ENCODE measurements around the gene UNC5A.

The UNC5A gene

DNA sequence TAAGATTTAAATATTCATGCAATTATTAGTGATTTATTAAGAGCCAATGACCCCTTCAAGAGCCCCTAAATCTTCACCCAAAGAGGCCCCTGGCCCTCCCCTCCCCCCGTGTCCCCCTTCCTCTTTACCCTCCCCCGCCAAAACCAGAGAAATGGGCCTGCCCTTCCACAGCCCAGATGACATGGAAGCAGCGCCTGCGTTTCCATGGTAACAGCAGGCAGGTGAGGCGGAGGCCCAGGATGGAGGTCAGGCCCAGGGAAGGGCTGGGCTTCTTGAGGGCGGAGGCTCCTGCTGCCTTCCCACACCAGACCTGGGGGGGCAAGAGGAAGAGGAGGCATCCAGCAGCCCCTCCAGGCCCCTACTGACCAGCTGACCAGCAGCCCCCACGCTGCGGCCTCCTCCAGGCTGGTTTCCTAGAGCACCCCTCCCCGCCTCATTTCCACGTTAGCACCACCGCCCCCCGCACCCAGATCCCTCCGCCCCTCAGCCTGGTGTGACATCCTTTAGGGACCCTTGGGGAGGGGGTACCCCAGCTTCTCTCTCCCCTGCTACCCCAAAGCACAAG is 37.4 kb downstream of the UNC5A start:
- Histone ChIP-seq H2AFZ (ENCODE audit: low read length) (no peak overlapping the region), H3K4me1 (ENCODE audit: control insufficient read depth in 2 of 2, insufficient read depth in 1 of 2, low read depth in 1 of 2, low read length in 2 of 2) (peaks cover 0 to 19% of the 10 kb centered on the region in 2 donors), H3K9me3 (replicated peaks in 1 of 2; ENCODE audit: control insufficient read depth in 2 of 2, insufficient read depth in 1 of 2, low read depth in 1 of 2, low read length in 2 of 2) (no peaks in the 10 kb centered on the region), H3K79me1 (ENCODE audit: low read depth, low read length) (peaks cover 2% of the 10 kb centered on the region), H3K4ac (ENCODE audit: low read length) (no peak overlapping the region), H2BK12ac (ENCODE audit: low read length) (no peak overlapping the region), H3K36me3 (replicated peaks in 1 of 2; ENCODE audit: control insufficient read depth in 2 of 2, insufficient read depth in 2 of 2, low read length in 2 of 2) (no peaks in the 10 kb centered on the region), H4K91ac (ENCODE audit: low read depth, low read length, poor library complexity) (no peak overlapping the region), H3K27ac (replicated peaks; ENCODE audit: low read length) (no peak overlapping the region), H3K23ac (ENCODE audit: low read depth, low read length, poor library complexity) (no peak overlapping the region), H2BK15ac (ENCODE audit: low read length) (peak overlapping the region; percentile 81), H3K9ac (ENCODE audit: low read depth, low read length, poor library complexity) (no peak overlapping the region), H2BK5ac (ENCODE audit: low read length) (no peak overlapping the region), H3K14ac (ENCODE audit: low read length) (no peak overlapping the region), H3K18ac (ENCODE audit: low read length) (peak overlapping the region; percentile 88), H2BK120ac (ENCODE audit: low read depth, low read length) (no peak overlapping the region), H3K4me3 (ENCODE audit: low read length in 2 of 2) (no peak overlapping the region), H4K8ac (ENCODE audit: low read depth, low read length) (no peak overlapping the region), H2AK5ac (ENCODE audit: low read depth, low read length) (peak overlapping the region; percentile 77), H3K4me2 (ENCODE audit: insufficient read depth, low read length, poor library complexity, severe bottlenecking) (no peak overlapping the region), H3K27me3 (ENCODE audit: control insufficient read depth in 3 of 3, insufficient read depth in 3 of 3, low read depth in 1 of 3, low read length in 3 of 3) (peaks cover 0 to 74% (median 0%) of the 10 kb centered on the region in 3 experiments)
- no CpG with 5 or more reads among the region's 13 CpGs for WGBS, 2 donors (ENCODE audit: extremely low coverage in 2 of 2, insufficient read length in 2 of 2, insufficient replicate concordance in 1 of 2)
- DNase-seq (ENCODE audit: low spot score): no peak

GRCh38 chr5:176848651-176849050 is 38.3 kb downstream of the UNC5A start:
- Histone ChIP-seq H2BK5ac (ENCODE audit: low read length) (no peak overlapping the region), H3K23ac (ENCODE audit: low read depth, low read length, poor library complexity) (peak overlapping the region; percentile 67), H3K18ac (ENCODE audit: low read length) (peak overlapping the region; percentile 53), H3K4me1 (ENCODE audit: control insufficient read depth in 2 of 2, insufficient read depth in 1 of 2, low read depth in 1 of 2, low read length in 2 of 2) (peaks cover 4 to 27% of the 10 kb centered on the region in 2 donors), H4K8ac (ENCODE audit: low read depth, low read length) (no peak overlapping the region), H2BK120ac (ENCODE audit: low read depth, low read length) (no peak overlapping the region), H3K9ac (ENCODE audit: low read depth, low read length, poor library complexity) (no peak overlapping the region), H3K36me3 (replicated peaks in 1 of 2; ENCODE audit: control insufficient read depth in 2 of 2, insufficient read depth in 2 of 2, low read length in 2 of 2) (no peaks in the 10 kb centered on the region), H3K4me2 (ENCODE audit: insufficient read depth, low read length, poor library complexity, severe bottlenecking) (no peak overlapping the region), H3K4ac (ENCODE audit: low read length) (peak overlapping the region; percentile 28), H2AK5ac (ENCODE audit: low read depth, low read length) (peak overlapping the region; percentile 78), H2BK12ac (ENCODE audit: low read length) (peak overlapping the region; percentile 63), H2AFZ (ENCODE audit: low read length) (no peak overlapping the region), H3K4me3 (ENCODE audit: low read length in 2 of 2) (no peak overlapping the region), H3K27me3 (ENCODE audit: control insufficient read depth in 3 of 3, insufficient read depth in 3 of 3, low read depth in 1 of 3, low read length in 3 of 3) (peaks cover 0 to 76% (median 0%) of the 10 kb centered on the region in 3 experiments), H3K9me3 (replicated peaks in 1 of 2; ENCODE audit: control insufficient read depth in 2 of 2, insufficient read depth in 1 of 2, low read depth in 1 of 2, low read length in 2 of 2) (no peaks in the 10 kb centered on the region), H3K27ac (replicated peaks; ENCODE audit: low read length) (no peak overlapping the region), H4K91ac (ENCODE audit: low read depth, low read length, poor library complexity) (no peak overlapping the region), H3K14ac (ENCODE audit: low read length) (peak overlapping the region; percentile 49), H3K79me1 (ENCODE audit: low read depth, low read length) (peaks cover 2% of the 10 kb centered on the region), H2BK15ac (ENCODE audit: low read length) (peak overlapping the region; percentile 93)
- no peak for DNase-seq (ENCODE audit: low spot score)
- WGBS, 2 donors (ENCODE audit: extremely low coverage in 2 of 2, insufficient read length in 2 of 2, insufficient replicate concordance in 1 of 2): no CpG with 5 or more reads among the region's 13 CpGs

GRCh38 chr5:176849611-176850227 is 39.4 kb downstream of the UNC5A start:
- H3K4ac ChIP-seq (ENCODE audit: low read length): no peak overlapping the region
- no peak overlapping the region for H3K27ac ChIP-seq (replicated peaks; ENCODE audit: low read length)
- peaks cover 0 to 76% (median 0%) of the 10 kb centered on the region in 3 experiments for H3K27me3 ChIP-seq (ENCODE audit: control insufficient read depth in 3 of 3, insufficient read depth in 3 of 3, low read depth in 1 of 3, low read length in 3 of 3)
- DNase-seq (ENCODE audit: low spot score): no peak
- H3K23ac ChIP-seq (ENCODE audit: low read depth, low read length, poor library complexity): no peak overlapping the region
- no peak overlapping the region for H2BK5ac ChIP-seq (ENCODE audit: low read length)
- peak overlapping the region; percentile 92 for H3K14ac ChIP-seq (ENCODE audit: low read length)
- no peak overlapping the region for H3K4me3 ChIP-seq (ENCODE audit: low read length in 2 of 2)
- no peaks in the 10 kb centered on the region for H3K36me3 ChIP-seq (replicated peaks in 1 of 2; ENCODE audit: control insufficient read depth in 2 of 2, insufficient read depth in 2 of 2, low read length in 2 of 2)
- no peaks in the 10 kb centered on the region for H3K9me3 ChIP-seq (replicated peaks in 1 of 2; ENCODE audit: control insufficient read depth in 2 of 2, insufficient read depth in 1 of 2, low read depth in 1 of 2, low read length in 2 of 2)
- no peak overlapping the region for H3K4me2 ChIP-seq (ENCODE audit: insufficient read depth, low read length, poor library complexity, severe bottlenecking)
- H3K4me1 ChIP-seq (ENCODE audit: control insufficient read depth in 2 of 2, insufficient read depth in 1 of 2, low read depth in 1 of 2, low read length in 2 of 2): peaks cover 4 to 24% of the 10 kb centered on the region in 2 donors
- peak overlapping the region; percentile 69 for H2BK120ac ChIP-seq (ENCODE audit: low read depth, low read length)
- H2AFZ ChIP-seq (ENCODE audit: low read length): no peak overlapping the region
- peak overlapping the region; percentile 24 for H3K18ac ChIP-seq (ENCODE audit: low read length)
- no peak overlapping the region for H2BK15ac ChIP-seq (ENCODE audit: low read length)
- H4K8ac ChIP-seq (ENCODE audit: low read depth, low read length): peak overlapping the region; percentile 52
- H3K9ac ChIP-seq (ENCODE audit: low read depth, low read length, poor library complexity): no peak overlapping the region
- H2AK5ac ChIP-seq (ENCODE audit: low read depth, low read length): peak overlapping the region; percentile 37
- WGBS, 2 donors (ENCODE audit: extremely low coverage in 2 of 2, insufficient read length in 2 of 2, insufficient replicate concordance in 1 of 2): no CpG with 5 or more reads among the region's 7 CpGs
- H3K79me1 ChIP-seq (ENCODE audit: low read depth, low read length): peaks cover 4% of the 10 kb centered on the region
- H4K91ac ChIP-seq (ENCODE audit: low read depth, low read length, poor library complexity): no peak overlapping the region
- H2BK12ac ChIP-seq (ENCODE audit: low read length): no peak overlapping the region

GRCh38 chr5:176850371-176851245 is 40.2 kb downstream of the UNC5A start:
- Histone ChIP-seq H3K18ac (ENCODE audit: low read length) (no peak overlapping the region), H4K8ac (ENCODE audit: low read depth, low read length) (no peak overlapping the region), H4K91ac (ENCODE audit: low read depth, low read length, poor library complexity) (no peak overlapping the region), H2AK5ac (ENCODE audit: low read depth, low read length) (peak overlapping the region; percentile 78), H2BK12ac (ENCODE audit: low read length) (no peak overlapping the region), H2AFZ (ENCODE audit: low read length) (no peak overlapping the region), H3K9me3 (replicated peaks in 1 of 2; ENCODE audit: control insufficient read depth in 2 of 2, insufficient read depth in 1 of 2, low read depth in 1 of 2, low read length in 2 of 2) (no peaks in the 10 kb centered on the region), H3K79me1 (ENCODE audit: low read depth, low read length) (peaks cover 4% of the 10 kb centered on the region), H3K27ac (replicated peaks; ENCODE audit: low read length) (no peak overlapping the region), H2BK5ac (ENCODE audit: low read length) (peak overlapping the region; percentile 62), H3K4me3 (ENCODE audit: low read length in 2 of 2) (no peak overlapping the region), H3K9ac (ENCODE audit: low read depth, low read length, poor library complexity) (no peak overlapping the region), H2BK120ac (ENCODE audit: low read depth, low read length) (no peak overlapping the region), H3K4me2 (ENCODE audit: insufficient read depth, low read length, poor library complexity, severe bottlenecking) (no peak overlapping the region), H3K4me1 (ENCODE audit: control insufficient read depth in 2 of 2, insufficient read depth in 1 of 2, low read depth in 1 of 2, low read length in 2 of 2) (peaks cover 4 to 23% of the 10 kb centered on the region in 2 donors), H3K23ac (ENCODE audit: low read depth, low read length, poor library complexity) (no peak overlapping the region), H3K27me3 (ENCODE audit: control insufficient read depth in 3 of 3, insufficient read depth in 3 of 3, low read depth in 1 of 3, low read length in 3 of 3) (peaks cover 0 to 76% (median 0%) of the 10 kb centered on the region in 3 experiments), H3K4ac (ENCODE audit: low read length) (no peak overlapping the region), H3K14ac (ENCODE audit: low read length) (no peak overlapping the region), H2BK15ac (ENCODE audit: low read length) (peak overlapping the region; percentile 61), H3K36me3 (replicated peaks in 1 of 2; ENCODE audit: control insufficient read depth in 2 of 2, insufficient read depth in 2 of 2, low read length in 2 of 2) (no peaks in the 10 kb centered on the region)
- no CpG with 5 or more reads among the region's 21 CpGs for WGBS, 2 donors (ENCODE audit: extremely low coverage in 2 of 2, insufficient read length in 2 of 2, insufficient replicate concordance in 1 of 2)
- DNase-seq (ENCODE audit: low spot score): no peak
